Measurements from ENCODE around the gene SLC2A8. TPM values are rescaled to one million over a fixed set of nuclear protein-coding genes. Genes with fewer than 3 reads are reported as not detected.

Gene SLC2A8, protein sequence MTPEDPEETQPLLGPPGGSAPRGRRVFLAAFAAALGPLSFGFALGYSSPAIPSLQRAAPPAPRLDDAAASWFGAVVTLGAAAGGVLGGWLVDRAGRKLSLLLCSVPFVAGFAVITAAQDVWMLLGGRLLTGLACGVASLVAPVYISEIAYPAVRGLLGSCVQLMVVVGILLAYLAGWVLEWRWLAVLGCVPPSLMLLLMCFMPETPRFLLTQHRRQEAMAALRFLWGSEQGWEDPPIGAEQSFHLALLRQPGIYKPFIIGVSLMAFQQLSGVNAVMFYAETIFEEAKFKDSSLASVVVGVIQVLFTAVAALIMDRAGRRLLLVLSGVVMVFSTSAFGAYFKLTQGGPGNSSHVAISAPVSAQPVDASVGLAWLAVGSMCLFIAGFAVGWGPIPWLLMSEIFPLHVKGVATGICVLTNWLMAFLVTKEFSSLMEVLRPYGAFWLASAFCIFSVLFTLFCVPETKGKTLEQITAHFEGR
- 13.8 TPM for total RNA-seq

DNA sequence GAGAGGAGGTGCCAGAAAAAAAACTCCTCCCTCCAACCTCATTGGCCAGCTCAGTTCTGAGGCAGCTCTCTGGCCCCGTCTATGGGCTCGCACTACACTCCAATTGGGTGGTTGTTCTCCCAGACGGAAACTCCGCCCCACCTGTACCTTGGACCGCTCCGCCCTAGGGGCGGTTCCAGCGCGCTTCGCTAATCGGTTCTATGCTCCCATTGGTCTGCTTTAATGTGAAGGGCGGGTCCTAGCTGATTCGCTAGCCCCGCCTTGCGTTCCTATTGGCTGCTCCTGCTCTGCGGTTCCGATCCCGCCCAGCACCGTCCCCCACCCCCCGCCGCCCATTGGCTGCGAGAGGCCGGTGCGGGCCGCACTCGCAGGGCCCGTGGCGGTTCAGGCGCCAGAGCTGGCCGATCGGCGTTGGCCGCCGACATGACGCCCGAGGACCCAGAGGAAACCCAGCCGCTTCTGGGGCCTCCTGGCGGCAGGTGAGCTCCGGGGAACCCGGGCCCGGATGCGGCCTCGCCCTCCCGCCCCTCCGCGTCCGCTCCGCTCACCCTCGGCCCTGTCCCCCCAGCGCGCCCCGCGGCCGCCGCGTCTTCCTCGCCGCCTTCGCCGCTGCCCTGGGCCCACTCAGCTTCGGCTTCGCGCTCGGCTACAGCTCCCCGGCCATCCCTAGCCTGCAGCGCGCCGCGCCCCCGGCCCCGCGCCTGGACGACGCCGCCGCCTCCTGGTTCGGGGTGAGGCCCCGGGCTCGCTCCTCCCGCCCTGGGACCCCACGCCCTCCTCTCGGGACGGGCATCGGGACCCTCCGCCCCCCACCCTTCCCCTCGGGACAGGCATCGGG is at the start of gene SLC2A8:
SLC2A8 (plus strand) TSS at position 362 of the 838 bp plus-strand sequence; CDS start at position 424, 62 bp downstream.
- peak; percentile 100 for DNase-seq (ENCODE audit: extremely low spot score in 2 of 2)
- intact Hi-C loops (cut with DNase I) = no loop called here
- peak within 1 kb of the TSS; percentile 60 to 70 for H3K4me3 ChIP-seq
- H3K36me3 ChIP-seq = peaks cover 0 to 5% of the 10 kb centered on the region in 2 donors
- peak within 1 kb of the TSS; percentile 59 for H3K27ac ChIP-seq
- no peaks in the 10 kb centered on the region for H3K27me3 ChIP-seq
- TF ChIP-seq POLR2A (IDR thresholded peaks at IDR 0.05) (peak in 1 of 2 donors; percentile 45), POLR2AphosphoS5 (IDR thresholded peaks at IDR 0.05; ENCODE audit: insufficient read depth in 1 of 2, low read depth in 1 of 2) (peak; percentile 82 to 89)
- TF ChIP-seq, protein P1, sequence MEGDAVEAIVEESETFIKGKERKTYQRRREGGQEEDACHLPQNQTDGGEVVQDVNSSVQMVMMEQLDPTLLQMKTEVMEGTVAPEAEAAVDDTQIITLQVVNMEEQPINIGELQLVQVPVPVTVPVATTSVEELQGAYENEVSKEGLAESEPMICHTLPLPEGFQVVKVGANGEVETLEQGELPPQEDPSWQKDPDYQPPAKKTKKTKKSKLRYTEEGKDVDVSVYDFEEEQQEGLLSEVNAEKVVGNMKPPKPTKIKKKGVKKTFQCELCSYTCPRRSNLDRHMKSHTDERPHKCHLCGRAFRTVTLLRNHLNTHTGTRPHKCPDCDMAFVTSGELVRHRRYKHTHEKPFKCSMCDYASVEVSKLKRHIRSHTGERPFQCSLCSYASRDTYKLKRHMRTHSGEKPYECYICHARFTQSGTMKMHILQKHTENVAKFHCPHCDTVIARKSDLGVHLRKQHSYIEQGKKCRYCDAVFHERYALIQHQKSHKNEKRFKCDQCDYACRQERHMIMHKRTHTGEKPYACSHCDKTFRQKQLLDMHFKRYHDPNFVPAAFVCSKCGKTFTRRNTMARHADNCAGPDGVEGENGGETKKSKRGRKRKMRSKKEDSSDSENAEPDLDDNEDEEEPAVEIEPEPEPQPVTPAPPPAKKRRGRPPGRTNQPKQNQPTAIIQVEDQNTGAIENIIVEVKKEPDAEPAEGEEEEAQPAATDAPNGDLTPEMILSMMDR (IDR thresholded peaks at IDR 0.05) = no peak
- H3K9me3 ChIP-seq = no peaks in the 10 kb centered on the region
- peaks cover 26% of the 10 kb centered on the region for H3K4me1 ChIP-seq

DNA sequence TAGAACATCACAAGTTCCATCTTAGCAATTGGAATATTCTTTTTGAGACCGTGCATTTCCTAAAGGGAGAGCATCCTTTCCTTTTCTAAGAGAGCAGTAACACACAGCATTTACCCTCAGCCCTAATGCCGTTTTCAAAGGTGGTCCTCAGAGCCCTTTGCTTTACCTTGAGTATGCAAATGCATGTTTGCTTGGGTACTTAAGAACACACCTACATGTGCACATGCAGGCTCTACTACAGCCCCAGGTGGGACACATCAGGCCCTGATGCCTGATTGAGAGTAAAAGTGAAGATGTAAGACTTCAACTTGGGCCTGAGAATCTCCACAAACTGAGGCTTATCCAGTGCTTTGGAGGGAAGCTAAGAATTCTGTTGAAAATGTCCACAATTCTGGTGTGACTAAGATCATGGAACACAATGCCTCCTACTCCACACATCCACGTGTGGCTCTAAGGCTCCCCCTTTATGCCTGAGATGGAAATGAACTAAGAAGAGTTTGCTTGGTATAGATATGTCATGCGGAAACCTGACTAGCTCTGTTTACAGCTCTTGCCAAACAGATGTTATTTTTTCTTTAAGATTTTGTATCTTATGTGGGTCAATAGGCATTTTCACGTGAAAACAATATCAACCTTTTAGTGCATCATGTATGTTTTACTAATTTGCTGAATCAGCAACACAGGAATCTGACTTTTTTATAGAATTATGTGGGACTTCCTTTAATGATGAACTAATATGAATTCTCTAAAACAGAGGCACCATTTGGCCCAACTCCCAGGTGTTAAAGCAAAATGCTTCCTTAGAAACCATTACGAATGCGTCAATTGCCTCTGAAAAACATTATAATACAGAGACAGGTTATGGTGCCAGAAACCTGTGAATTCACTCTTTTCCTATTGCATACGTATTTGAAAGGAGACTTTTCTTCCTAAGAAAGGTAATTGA is 48.9 kb upstream of the SLC2A8 start:
- intact Hi-C loops (cut with DNase I) = no loop called here
- Histone ChIP-seq H3K27me3 (no peaks in the 10 kb centered on the region), H3K9me3 (no peaks in the 10 kb centered on the region), H3K4me1 (no peaks in the 10 kb centered on the region), H3K27ac (no peak overlapping the region), H3K4me3 (no peak overlapping the region), H3K36me3 (peaks cover 0 to 12% of the 10 kb centered on the region in 2 donors)
- DNase-seq (ENCODE audit: extremely low spot score in 2 of 2) = no peak
- TF ChIP-seq POLR2AphosphoS5 (IDR thresholded peaks at IDR 0.05; ENCODE audit: insufficient read depth in 1 of 2, low read depth in 1 of 2) (no peak), POLR2A (IDR thresholded peaks at IDR 0.05) (no peak)
- TF ChIP-seq, protein P1 (IDR thresholded peaks at IDR 0.05) = peak in 2 of 3 experiments; percentile 15 to 18

DNA sequence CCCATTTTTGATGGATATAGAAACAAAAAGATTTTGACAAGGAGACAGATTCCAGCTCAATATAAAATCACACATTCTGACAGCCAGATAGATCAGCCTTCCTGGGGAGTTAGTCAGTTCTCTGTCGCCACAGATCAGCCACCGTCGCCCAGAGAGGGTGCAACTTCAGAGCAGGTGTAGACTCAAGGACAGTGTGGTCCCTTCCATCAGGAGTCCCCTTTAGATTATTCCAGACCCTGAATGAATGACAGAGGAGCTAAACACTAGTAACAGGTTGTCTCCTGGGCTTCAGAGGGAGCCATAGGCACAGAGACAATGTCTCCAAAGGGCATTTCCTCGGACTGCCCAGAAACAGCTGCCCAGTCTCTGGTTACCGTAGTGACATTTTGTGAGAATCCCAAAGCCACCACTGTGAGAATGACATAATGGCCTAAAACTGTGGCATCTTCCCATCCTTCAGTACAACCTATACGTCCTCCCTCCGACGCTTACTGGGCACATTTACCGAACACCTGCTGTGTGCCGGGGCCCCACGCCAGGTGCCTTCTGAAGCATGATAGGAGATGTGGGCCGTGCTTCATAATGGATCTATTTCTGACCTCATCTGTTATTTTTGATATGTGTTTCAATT is 47.4 kb upstream of the SLC2A8 start:
- Histone ChIP-seq H3K4me1 (no peaks in the 10 kb centered on the region), H3K36me3 (no peaks in the 10 kb centered on the region), H3K27me3 (no peaks in the 10 kb centered on the region), H3K9me3 (no peaks in the 10 kb centered on the region), H3K27ac (no peak overlapping the region), H3K4me3 (no peak overlapping the region)
- TF ChIP-seq POLR2AphosphoS5 (IDR thresholded peaks at IDR 0.05; ENCODE audit: insufficient read depth in 1 of 2, low read depth in 1 of 2) (no peak), POLR2A (IDR thresholded peaks at IDR 0.05) (no peak)
- TF ChIP-seq, protein P1 (IDR thresholded peaks at IDR 0.05) = no peak
- intact Hi-C loops (cut with DNase I) = no loop called here
- no peak for DNase-seq (ENCODE audit: extremely low spot score in 2 of 2)

Data from vagina (tissue), 2 donors.